Cardiac septum (tissue), 1 donor: ENCODE data around the gene CACNA2D3. TPM values are rescaled to one million over a fixed set of nuclear protein-coding genes. Genes with fewer than 3 reads are reported as not detected.

Experiments
- DNase-seq: peaks from one replicate; pipeline ENCODE4 v3.0.0-alpha.2; 2020; ENCODE audit warnings: low spot score
- intact Hi-C: fragments of 100-400 bp; cut with DNase I; formaldehyde crosslinking; loops from one replicate; pipeline ENCODE4 v1.14.0; 2022
- total RNA-seq: library from RNA; stranded (reverse); fragmentation: NEBNext Ultra II Directional; extraction: Animal tissue kit (Norgen Biotek cat#: 25700); gene quantifications from one replicate; pipeline ENCODE4 v1.2.1, GENCODE V29; 2021
- donor health status: DM: no; HTN: no; CAD: no.

The CACNA2D3 gene
- total RNA-seq, 1 donor from 2014 or later, result 11.3 TPM

DNA sequence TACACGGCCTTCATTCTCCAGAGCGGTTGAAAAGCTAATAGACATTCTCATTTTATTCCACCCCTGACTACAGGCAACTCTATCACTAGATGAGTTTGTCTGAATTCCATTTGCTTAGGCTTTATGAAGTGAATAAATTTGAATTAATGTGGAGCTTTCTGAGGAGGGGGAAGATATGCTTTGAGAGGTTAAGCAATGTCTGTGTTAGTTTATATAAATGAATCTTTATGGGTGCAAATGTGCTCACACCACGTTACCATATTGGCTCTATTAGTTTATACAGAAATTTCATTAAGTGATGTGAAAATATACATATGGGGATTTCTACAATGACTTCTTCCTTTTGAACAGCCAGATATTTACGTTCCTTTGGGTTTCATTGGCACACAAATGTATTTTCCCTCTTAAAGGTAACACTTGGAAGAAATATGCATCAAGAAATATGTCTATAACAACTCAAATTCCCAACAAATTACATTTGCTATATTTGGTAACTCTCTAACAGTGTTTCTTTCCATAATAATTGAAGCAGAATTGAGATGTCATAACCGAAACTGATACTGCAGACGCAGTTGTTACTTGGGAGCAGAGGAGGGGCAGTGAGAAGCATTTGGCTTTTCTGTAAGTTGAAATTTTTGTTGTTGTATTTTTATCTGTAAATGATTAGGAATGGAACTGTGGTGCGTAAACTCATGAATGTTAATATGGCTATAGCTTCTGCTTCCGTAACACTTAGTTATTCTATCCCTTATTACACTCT lies 359.4 kb downstream of the CACNA2D3 start:
- intact Hi-C loops, result no loop called here
- DNase-seq, result no peak

DNA sequence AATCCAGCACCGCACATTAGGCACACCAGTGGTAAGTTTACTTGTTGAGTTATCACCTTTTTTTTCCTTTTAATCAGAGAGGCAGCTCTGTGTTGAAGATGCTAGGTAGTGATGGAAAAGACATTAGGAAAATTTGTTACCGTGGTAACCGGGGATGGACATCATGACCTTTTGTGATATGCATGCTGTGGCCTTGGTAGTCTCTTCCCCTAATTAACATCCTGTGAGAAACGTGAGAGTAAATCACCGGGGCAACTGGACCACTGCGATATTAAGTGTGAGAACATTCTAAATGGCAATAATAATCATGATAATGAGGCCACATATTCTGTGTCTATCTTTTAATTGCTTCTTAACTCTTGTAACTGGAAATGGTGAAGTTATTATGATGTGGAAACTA lies 362.0 kb downstream of the CACNA2D3 start:
- intact Hi-C loops, result no loop called here
- DNase-seq, result no peak

DNA sequence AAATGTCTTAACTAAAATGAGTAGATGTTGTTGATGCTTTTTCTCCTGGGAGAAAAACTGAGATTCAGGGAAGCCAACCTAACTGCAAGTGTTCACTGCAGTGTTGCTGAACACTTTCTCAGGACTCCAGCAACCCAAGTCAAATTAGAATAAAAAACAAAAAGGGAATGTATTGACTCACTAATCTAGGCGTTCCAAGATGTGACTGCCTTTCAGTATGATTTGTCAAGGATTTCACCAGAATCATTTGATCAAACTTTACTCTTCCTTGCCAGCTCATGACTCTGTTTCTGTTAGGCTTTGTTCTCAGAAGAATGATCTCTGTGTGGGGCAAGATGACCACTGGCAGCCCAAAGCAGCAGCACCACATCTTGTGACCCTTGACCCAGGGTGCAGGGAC lies 364.0 kb downstream of the CACNA2D3 start:
- intact Hi-C loops, result no loop called here
- no peak for DNase-seq

DNA sequence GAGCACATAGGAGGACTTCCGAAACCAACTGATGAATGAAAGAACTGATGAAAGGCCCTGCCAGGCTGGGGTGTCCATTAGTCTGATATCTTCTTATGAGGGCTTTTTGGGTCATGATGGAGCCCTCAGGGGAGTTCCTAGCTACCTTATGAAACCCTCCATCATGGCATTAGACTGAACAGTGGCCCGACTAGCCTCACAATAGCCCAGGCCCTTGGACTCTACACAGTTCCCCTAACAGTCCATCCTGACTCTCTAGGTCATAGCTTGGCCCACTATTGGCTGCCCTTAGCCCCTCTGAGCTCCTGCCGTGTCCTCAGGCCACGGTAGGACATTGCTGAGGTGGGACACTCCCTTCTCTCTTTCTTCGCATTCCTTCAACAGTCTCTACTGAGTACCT lies 365.9 kb downstream of the CACNA2D3 start:
- intact Hi-C loops, result no loop called here
- DNase-seq, result no peak

DNA sequence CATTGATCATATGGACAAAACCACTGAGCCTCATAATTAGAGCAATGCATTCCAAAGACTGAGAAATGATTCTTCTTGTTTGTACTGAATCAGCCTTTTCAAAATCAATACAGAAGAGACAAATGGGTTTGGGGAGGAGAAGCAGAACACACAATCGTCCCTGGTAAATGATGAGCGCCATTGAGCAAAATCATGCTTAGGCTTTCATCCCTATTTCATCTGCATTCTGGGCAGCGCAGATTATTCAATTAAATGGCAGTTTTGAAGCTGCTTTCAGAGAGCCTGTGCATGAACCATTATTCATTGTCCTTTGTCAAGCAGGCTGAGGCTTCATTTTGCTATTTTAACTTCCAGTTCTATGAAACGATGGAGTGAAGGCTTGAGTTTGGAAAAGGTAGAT lies 371.9 kb downstream of the CACNA2D3 start:
- DNase-seq, result no peak
- intact Hi-C loops, result no loop called here

DNA sequence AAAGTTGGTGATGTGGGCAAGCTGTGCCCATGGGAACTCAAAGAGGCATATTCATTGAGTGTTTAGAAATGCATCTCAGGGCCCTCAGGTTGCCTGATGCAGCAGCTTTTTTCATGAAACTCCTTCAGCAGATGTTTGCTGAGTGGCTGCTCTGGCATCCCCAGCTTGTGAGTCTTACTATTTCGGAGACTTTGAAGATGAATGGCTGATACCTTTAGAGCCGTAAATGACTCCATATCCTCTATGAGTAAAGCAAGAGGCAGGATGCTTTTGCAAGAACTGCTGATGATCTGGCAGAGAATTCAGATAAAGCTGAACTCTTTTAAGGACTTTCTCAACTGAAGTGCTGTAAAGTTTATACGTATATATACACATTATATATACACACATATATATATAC lies 384.3 kb downstream of the CACNA2D3 start:
- DNase-seq, result no peak
- intact Hi-C loops, result no loop called here

DNA sequence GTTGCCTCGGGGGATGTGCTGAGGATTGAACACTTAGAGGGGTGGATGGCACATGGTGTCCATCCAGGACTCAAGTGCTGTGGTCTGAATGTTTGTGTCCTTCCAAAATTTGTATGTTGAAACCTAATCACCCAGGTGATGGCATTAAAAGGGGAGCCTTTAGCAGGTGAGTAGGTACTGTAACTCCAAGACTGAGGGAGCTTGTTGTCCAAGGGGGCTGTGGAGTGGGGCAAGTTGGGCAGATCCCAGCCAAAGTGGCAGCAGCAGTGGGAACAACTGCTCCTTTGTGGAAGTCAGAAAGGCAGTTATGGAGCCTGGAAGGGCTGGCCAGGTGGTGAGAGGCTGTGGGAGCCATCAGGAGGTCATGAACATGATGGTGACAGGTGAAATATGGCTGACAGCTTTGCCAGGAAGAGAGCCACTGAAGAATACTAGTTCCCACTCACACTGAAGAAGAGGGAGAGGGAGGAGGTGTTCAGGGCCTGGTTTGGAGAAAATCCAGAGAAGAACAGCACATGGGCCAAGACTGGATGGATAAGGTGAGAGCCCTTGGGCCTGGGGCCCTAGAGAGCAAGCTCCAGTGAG lies 385.6 kb downstream of the CACNA2D3 start:
- intact Hi-C loops, result no loop called here

DNA sequence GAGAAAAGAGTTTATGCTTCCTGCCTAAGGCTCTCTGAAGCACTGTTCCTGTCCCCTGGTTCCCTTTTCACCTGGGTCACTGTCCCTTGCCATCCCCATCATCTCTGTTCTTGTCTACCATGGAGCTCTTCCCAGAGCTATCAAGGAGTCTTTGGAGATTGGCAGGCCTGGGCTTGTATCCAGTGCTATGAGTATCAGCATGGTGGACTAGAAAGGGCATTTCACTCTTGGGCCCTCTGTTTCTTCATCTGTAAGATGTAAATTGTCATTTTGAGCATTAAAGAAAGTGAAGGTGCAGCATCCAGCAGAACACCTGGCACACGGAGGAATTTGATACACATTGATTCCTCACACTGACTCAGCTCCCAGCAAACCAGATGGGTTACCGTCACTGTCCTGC lies 388.2 kb downstream of the CACNA2D3 start:
- peak; percentile 51 for DNase-seq
- intact Hi-C loops, result no loop called here

More for the DNA sequence above, 385.6 kb downstream of the CACNA2D3 start:
- DNase-seq, result peak; percentile 7

DNA sequence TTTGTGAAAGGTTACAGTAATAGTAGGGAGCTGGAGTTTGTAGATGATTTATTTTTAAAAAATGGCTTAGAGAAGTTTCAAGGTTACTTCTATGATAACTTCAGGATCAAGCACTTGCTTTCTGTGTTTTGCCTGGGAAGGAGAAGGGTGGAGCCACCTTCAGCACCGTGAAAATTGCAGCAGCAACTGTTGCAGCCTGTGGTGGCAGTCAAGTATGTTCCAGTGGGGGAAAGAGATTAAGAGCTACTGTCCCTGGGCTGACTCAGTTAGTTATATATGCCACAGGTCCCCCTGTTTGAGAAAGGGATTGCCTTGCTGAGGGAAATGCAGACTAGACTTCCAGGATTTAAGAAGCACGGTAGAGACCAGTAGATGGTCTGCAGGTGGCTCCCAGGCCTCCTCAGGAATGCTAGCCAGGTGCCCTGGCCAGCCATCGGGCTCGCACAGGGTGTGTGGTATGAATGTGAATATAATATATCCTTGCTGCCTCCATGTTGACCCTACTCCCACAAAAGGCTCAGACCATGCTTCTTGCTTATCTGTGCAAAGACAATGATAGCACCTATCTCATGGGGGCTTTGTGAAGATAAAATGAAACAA lies 389.5 kb downstream of the CACNA2D3 start:
- intact Hi-C loops, result no loop called here
- DNase-seq, result peak; percentile 49

DNA sequence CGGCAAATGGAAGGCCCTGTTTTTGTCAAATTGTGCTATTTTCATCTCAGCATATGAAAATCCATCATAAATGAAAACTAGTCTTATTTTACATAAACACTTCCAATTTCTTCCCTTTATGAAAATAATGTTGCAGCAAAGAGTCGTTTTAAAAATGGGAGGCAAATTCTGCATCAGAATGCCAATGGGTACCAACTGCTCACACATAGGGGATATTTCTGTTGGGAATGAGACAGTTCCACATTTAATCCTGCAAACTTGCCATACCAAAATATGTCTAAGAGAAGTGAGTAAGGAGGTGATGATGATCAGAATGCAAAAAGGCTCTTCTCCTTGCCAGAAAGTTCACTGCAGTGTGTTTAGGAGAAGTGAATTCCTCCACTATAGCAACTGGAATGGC lies 391.7 kb downstream of the CACNA2D3 start:
- intact Hi-C loops, result no loop called here
- no peak for DNase-seq

DNA sequence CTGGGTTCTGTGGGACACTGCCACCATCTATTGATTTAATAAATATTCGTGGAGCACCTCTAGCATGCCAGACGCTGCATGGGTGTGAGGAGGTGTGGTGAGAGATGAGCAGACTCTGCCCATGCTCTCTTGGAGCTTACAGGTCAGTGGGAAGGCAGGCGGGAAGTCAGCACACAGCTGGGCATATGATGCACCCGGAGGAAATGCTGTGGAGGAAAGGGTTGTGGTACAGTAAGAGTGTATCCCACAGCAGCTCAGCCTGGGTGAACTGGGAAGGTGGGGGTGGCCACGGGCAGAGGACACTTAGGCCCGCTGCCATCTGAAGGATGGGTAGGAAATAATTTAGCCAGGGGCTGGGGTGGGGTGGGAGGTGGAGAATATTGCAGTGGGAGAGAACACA lies 392.1 kb downstream of the CACNA2D3 start:
- intact Hi-C loops, result no loop called here
- no peak for DNase-seq

DNA sequence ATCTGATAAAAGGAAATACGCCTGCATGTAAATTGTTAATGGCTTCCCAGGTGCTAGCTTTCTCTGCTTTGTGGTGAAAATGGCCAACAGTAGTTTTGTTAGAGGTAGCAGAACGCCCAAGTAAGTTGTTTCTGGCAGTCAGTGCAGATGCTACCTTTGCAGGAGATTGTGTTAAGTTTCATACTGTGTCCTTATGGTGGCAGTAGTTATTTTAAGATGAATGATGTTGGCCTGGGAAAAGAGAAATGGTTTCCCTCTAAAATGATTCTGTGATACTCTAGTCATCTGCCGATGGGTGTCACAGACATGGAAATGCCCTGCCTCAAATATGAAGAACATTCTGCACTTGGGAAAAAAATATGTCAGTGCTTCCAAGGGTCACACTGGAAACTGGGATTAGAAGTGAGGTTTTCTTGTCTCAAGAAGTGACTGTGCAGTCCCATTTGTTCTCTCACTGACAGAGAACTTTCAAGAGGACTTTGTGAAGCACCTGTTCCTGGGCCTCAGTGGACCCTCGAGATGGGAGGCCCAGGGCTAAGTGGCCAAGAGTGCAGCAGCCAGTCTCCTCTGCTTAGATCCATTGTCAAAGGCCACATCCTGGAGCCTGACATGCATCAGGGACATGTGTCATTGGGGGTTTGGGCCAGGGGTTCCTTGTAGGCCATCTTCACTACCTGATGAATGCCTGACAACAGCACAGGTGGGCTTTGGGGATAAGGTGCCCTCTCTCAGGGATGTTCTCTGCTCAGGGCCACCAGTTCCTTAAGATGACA lies 393.3 kb downstream of the CACNA2D3 start:
- intact Hi-C loops, result no loop called here
- DNase-seq, result no peak

DNA sequence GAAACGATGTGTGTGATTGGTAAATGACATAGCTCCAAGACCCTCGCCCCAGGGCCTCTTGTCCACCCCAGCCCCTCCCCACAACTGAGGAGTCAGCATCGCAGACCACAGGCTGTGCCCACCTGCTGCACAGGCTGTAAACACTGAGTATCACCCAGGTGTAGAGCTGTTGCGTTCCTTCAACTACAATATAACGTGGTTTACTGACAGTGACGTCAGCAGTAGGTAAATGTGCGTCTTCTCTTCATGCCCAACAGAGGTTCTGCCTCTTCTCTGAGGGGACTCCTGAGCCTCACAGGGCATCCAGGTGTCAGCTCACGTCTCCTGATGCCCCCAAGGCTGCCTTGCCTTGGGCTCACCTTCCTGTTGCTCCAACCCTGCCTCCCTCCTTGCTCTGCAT lies 395.1 kb downstream of the CACNA2D3 start:
- DNase-seq, result no peak

DNA sequence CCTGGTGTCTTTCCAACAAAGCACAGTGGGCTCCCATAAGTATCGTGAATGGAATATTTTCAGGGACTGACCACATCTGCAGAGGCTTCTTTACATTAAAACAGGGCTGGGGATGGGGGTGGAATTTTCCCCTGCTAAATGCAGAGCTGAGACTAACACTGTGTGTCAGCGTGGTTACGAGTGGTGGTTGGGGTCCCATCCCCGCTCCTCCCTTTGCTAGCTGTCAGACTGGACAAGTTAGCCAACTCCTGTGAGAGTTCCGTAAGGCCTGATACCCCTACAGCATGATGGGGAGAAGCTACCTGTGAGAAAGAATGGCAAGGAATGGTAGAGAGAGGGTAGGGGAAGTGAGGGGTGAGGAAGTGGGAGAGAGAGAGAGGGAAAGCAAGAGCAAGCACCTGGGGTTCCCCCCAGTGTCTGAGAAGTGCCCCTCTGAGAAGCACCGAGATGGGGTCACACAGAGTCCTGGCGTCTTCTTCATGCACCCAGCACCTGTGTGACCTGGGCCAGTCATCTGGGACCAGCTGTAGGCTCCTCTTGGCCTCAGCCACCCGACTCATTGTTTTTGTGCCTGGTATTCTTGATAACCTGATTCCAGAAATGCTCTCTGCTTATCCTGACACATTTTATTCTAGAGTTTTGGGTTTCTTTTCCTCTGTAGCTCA lies 395.8 kb downstream of the CACNA2D3 start:
- DNase-seq, result no peak
- intact Hi-C loops, result no loop called here

More for the DNA sequence above, 395.1 kb downstream of the CACNA2D3 start:
- intact Hi-C loops, result no loop called here

DNA sequence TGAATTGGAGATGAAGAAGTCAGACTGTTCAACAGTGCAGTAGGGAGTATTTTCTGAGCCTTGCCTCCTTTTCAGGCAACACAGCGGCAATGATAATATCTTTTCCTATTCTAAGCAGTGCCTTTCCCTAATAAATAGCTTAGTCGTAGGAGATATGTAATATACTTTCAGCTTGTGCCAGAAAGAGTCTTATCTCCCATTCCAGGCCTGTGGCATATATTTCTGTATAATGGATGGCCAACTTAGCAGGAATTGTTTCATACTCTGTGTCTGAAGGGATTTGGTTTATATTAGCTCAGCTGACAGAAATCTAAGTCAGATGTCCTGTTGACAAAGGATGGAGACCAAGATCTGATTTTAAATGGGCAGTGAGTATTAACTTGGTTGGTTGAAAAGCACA lies 397.1 kb downstream of the CACNA2D3 start:
- intact Hi-C loops, result no loop called here
- DNase-seq, result no peak

DNA sequence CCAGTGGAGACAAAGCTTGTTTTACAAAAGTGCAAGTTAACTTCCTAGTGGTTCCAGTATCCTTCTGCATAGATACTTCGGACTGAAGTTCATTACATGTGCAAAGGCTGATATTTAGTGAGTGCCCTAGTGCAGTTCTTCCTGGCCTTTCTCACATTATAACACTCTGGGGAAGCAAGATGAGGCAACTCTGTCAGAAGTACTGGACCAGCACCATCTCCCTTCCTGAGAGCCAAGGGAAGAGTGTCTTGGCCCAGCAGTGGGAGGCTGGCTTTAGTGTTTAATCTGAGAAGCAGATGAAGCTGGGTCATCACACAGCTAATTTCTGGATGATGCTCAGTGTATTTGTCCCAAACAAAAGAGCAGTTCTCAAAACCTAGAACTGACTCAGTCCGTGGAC lies 397.7 kb downstream of the CACNA2D3 start:
- no peak for DNase-seq
- intact Hi-C loops, result no loop called here

DNA sequence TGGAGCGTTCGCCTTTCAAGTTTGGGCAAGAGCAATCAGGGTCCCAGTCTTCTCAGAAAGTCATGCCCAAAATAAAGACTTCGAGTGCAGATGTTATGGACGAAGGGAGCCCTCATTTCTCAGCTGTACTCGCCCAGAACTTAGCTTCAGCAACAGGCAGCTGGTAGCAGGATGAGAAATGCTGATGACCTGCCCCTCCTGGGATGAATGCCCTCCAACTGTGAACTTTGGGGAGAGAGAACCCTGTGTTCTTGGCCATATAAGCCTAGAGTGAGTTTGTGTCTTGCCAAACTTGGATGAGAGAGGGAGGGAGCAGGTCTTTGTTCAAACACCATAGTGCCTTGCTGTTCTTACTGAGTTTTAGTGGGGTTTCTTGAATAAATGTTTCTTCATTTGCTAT lies 405.2 kb downstream of the CACNA2D3 start:
- no peak for DNase-seq
- intact Hi-C loops, result no loop called here

DNA sequence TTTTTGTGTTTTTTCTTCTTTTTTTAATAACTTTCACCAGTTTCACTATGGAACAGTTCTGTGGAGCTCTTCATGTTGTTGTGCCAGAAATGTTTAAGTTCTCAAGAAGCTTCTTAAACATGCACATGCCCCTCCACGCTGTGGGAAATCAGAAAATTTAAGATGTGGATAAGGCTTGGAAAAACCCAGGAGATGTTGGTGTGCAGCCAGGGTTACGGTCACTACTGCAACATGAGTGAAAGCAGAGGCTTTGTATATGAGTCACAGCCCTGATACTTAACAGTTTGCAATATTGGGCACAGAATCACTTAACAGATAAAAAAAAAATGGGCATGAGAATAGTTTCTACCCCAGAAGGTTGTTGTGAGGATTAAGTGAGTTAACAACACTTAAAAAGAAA lies 405.6 kb downstream of the CACNA2D3 start:
- DNase-seq, result no peak
- intact Hi-C loops, result no loop called here

DNA sequence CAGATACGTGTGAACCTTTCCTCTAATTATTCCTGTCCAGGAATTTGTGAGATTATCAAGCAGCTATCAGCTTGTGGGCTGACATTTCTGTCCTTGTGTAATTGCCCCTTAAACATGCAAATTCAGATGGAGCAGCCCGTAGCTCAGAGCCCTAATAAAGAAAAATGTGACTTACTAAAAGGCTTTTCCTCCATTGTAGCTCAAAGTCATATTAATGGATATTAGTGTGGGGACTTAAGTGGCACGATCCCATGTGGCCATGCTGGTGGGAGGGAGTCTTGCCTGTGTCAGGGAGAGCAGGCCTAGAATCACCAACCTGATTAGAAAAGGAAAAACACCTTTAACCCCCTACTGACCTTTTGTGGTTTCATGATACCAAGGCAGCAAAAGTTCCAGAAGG lies 406.3 kb downstream of the CACNA2D3 start:
- intact Hi-C loops, result no loop called here
- no peak for DNase-seq

DNA sequence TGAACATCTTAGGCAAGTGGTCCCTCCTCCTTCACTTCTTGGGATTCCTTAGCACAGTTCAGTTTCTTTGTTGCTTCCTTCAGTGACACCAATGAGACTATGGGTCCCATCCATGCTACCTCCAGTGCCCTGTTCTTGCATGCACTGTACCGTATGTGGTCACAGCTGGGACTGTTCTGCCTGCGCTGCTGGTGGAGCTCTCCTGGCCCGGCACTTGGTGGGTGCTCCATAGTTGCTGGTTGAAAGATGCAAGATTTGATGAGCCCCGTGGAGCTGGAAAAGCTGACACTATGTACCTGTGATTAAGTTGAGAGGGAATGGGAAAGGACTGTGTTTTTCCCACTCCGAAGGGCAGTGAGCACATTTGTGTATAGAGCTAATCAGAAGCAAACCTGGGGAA lies 407.7 kb downstream of the CACNA2D3 start:
- DNase-seq, result no peak
- intact Hi-C loops, result no loop called here
